Measurements from ENCODE around the gene PRC1.

DNA sequence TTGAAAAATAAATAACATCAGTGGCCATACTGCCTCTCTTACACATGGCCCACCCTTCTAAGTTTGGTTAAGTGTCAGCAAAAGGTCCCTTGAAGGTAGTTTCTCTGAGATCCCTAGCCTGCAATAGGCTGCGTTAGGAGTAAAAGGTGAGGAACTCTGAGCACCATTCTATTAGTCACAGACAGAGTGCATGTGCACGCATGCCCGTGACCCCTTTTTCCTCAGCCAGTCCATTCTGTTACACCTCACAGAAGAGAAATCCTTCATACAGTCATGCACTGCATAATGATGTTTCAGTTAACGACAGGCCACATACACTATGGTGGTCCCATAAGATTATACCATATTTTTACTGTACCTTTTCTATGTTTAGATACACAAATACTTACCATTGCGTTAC is 27.1 kb downstream of the PRC1 start:
- TF ChIP-seq, protein P1, sequence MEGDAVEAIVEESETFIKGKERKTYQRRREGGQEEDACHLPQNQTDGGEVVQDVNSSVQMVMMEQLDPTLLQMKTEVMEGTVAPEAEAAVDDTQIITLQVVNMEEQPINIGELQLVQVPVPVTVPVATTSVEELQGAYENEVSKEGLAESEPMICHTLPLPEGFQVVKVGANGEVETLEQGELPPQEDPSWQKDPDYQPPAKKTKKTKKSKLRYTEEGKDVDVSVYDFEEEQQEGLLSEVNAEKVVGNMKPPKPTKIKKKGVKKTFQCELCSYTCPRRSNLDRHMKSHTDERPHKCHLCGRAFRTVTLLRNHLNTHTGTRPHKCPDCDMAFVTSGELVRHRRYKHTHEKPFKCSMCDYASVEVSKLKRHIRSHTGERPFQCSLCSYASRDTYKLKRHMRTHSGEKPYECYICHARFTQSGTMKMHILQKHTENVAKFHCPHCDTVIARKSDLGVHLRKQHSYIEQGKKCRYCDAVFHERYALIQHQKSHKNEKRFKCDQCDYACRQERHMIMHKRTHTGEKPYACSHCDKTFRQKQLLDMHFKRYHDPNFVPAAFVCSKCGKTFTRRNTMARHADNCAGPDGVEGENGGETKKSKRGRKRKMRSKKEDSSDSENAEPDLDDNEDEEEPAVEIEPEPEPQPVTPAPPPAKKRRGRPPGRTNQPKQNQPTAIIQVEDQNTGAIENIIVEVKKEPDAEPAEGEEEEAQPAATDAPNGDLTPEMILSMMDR (IDR thresholded peaks at IDR 0.05), result no peak
- no peak for TF ChIP-seq POLR2A (IDR thresholded peaks at IDR 0.05; ENCODE audit: low read depth)
- TF ChIP-seq POLR2AphosphoS5 (IDR thresholded peaks at IDR 0.05), result no peak
